GM13977 (cell line): ENCODE measurements around the gene SMTN.

Source experiments
- DNase-seq: peaks from one replicate; pipeline ENCODE4 v3.0.0; 2012; ENCODE audit warnings: low spot score
- CTCF ChIP-seq: IDR thresholded peaks from 2 replicates; pipeline ENCODE4 v1.5.1; 2012; ENCODE audit warnings: mild to moderate bottlenecking, control low read depth; ENCODE audit not compliant: insufficient read depth; ENCODE audit errors: extremely low read depth, missing control alignments
- in situ Hi-C: fragments of 300-500 bp; cut with MboI; formaldehyde crosslinking; loops from one replicate; pipeline ENCODE4 v1.12.0; 2022; ENCODE audit warnings: low sequenced_read_pairs, low pct_unique_long_range_greater_than_20kb, mixed read lengths, inconsistent platforms; ENCODE audit not compliant: unreplicated experiment

Gene SMTN

GRCh38 chr22:31044262-31044861 is 36.8 kb upstream of the SMTN start:
- in situ Hi-C loops, result no loop called here
- no peak for DNase-seq
- no peak for TF ChIP-seq CTCF

GRCh38 chr22:31045900-31046538 is 35.1 kb upstream of the SMTN start:
- in situ Hi-C loops, result no loop called here
- no peak for DNase-seq
- TF ChIP-seq CTCF, result no peak

GRCh38 chr22:31046539-31047226 is 34.4 kb upstream of the SMTN start:
- in situ Hi-C loops, result no loop called here
- no peak for TF ChIP-seq CTCF
- DNase-seq, result no peak

- no peak for TF ChIP-seq CTCF
- no peak for DNase-seq
- in situ Hi-C loops, result no loop called here
These were observed 32.5 kb upstream of the SMTN start for GRCh38 chr22:31048570-31048969.

GRCh38 chr22:31049815-31050420 is 31.2 kb upstream of the SMTN start:
- no peak for DNase-seq
- TF ChIP-seq CTCF, result no peak
- in situ Hi-C loops, result no loop called here

- in situ Hi-C loops, result no loop called here
- no peak for TF ChIP-seq CTCF
- no peak for DNase-seq
These were observed 25.9 kb upstream of the SMTN start for GRCh38 chr22:31055117-31055634.
